Immature natural killer cell (primary cell): ENCODE measurements around the gene BLOC1S4. TPM values are rescaled to one million over a fixed set of nuclear protein-coding genes. Genes with fewer than 3 reads are reported as not detected.
"Not testable (repeated sequence)": the region's sequence is repeated elsewhere in the genome, so short reads cannot be mapped to it uniquely, and the experiment has no call there.

Experiments
- DNase-seq, 3 donors: peaks; one replicate each; pipeline ENCODE4 v3.0.0; 2022; ENCODE audit warnings: mixed read lengths in 1 of 3
- H3K27ac Mint-ChIP-seq, 6 donors: one replicate each; pipeline ENCODE4 v1.8.0; 2020; ENCODE audit warnings: mixed read lengths in 6 of 6, mild to moderate bottlenecking in 5 of 6, inconsistent platforms in 4 of 6, moderate library complexity in 3 of 6
- H3K27me3 Mint-ChIP-seq, 3 donors: one replicate each; pipeline ENCODE4 v1.8.0; 2020 to 2021; ENCODE audit warnings: low read depth in 3 of 3, mild to moderate bottlenecking in 3 of 3, mixed read lengths in 3 of 3, moderate library complexity in 3 of 3, inconsistent platforms in 1 of 3
- H3K36me3 Mint-ChIP-seq, 3 donors: one replicate each; pipeline ENCODE4 v1.8.0; 2020; ENCODE audit warnings: mixed read lengths in 3 of 3, inconsistent platforms in 2 of 3, mild to moderate bottlenecking in 2 of 3
- H3K4me1 Mint-ChIP-seq, 2 donors: one replicate each; pipeline ENCODE4 v1.8.0; 2020; ENCODE audit warnings: inconsistent platforms in 2 of 2, mild to moderate bottlenecking in 2 of 2, mixed read lengths in 2 of 2, moderate library complexity in 1 of 2
- H3K4me3 Mint-ChIP-seq, 5 donors: one replicate each; pipeline ENCODE4 v1.8.0; 2020; ENCODE audit warnings: mild to moderate bottlenecking in 5 of 5, mixed read lengths in 5 of 5, inconsistent platforms in 3 of 5, moderate library complexity in 3 of 5
- H3K9me3 Mint-ChIP-seq, 6 donors: one replicate each; pipeline ENCODE4 v1.8.0; 2020; ENCODE audit warnings: mild to moderate bottlenecking in 6 of 6, mixed read lengths in 6 of 6, inconsistent platforms in 4 of 6, moderate library complexity in 3 of 6
- polyA plus RNA-seq, 3 donors: library from polyadenylated mRNA; unstranded; fragments of 300-500 nt; fragmentation: Illumina TruSeq; gene quantifications; one replicate each; pipeline ENCODE4 v1.2.3, GENCODE V29; 2021

The BLOC1S4 gene
- polyA plus RNA-seq = 10 to 100 TPM; 53.5 to 65.8 (median 54.2) TPM

GRCh38 chr4:6716018-6716911, at the start of gene BLOC1S4:
Gene BLOC1S4 (plus strand): TSS chr4:6716174. CDS start chr4:6716210, 36 bp downstream.
- peak; percentile 92 to 94 (median 94) for DNase-seq
- Mint-ChIP-seq H3K9me3 (no peaks in the 10 kb centered on the region), H3K4me1 (peaks cover 40 to 50% of the 10 kb centered on the region in 2 donors), H3K27ac (peak within 1 kb of the TSS; percentile 92 to 98 (median 95)), H3K27me3 (peaks cover 5 to 7% (median 6%) of the 10 kb centered on the region in 3 donors), H3K4me3 (peak within 1 kb of the TSS; percentile 92 to 97 (median 95)), H3K36me3 (peaks cover 4 to 5% (median 4%) of the 10 kb centered on the region in 3 donors)

GRCh38 chr4:6668391-6668790, 47.6 kb upstream of the BLOC1S4 start:
- peaks cover 0 to 7% (median 4%) of the 10 kb centered on the region in 3 donors for H3K36me3 Mint-ChIP-seq
- no peak overlapping the region for H3K4me3 Mint-ChIP-seq
- no peak overlapping the region for H3K27ac Mint-ChIP-seq
- H3K4me1 Mint-ChIP-seq = peaks cover 4 to 8% of the 10 kb centered on the region in 2 donors
- peaks cover 5 to 10% (median 6%) of the 10 kb centered on the region in 3 donors for H3K27me3 Mint-ChIP-seq
- DNase-seq = no peak
- H3K9me3 Mint-ChIP-seq = no peaks in the 10 kb centered on the region

GRCh38 chr4:6671648-6672047, 44.3 kb upstream of the BLOC1S4 start:
- H3K27ac Mint-ChIP-seq = no peak overlapping the region

DNA sequence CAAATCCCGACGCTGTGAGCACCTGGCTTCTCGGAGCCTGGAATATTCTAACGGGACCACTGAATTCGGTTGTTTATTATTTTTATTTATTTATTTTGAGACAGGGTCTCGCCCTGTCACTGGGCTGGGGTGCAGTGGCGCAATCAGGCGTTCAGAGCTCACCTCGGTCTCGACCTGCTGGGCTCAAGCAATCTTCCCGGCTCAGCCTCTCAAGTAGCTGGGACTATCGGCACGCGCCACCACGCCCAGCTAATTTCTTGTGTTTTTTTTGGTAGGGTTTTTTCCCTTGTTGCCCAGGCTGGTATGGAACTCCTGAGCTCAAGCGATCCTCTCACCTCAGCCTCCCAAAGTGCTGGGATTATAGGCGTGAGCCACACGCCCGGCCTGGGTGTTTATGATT, 43.8 kb upstream of the BLOC1S4 start:
- no peak for DNase-seq
- peaks cover 6 to 21% (median 9%) of the 10 kb centered on the region in 3 donors for H3K36me3 Mint-ChIP-seq
- H3K4me3 Mint-ChIP-seq = no peak overlapping the region
- H3K27me3 Mint-ChIP-seq = peaks cover 14 to 22% (median 15%) of the 10 kb centered on the region in 3 donors
- H3K27ac Mint-ChIP-seq = no peak overlapping the region
- H3K4me1 Mint-ChIP-seq = peaks cover 36 to 42% of the 10 kb centered on the region in 2 donors
- no peaks in the 10 kb centered on the region for H3K9me3 Mint-ChIP-seq

More at GRCh38 chr4:6671648-6672047, 44.3 kb upstream of the BLOC1S4 start:
- no peak for DNase-seq
- H3K9me3 Mint-ChIP-seq = no peaks in the 10 kb centered on the region
- H3K4me3 Mint-ChIP-seq = peak overlapping the region in 1 of 5 donors; percentile 36
- peaks cover 4 to 18% (median 8%) of the 10 kb centered on the region in 3 donors for H3K36me3 Mint-ChIP-seq
- peaks cover 14 to 23% (median 15%) of the 10 kb centered on the region in 3 donors for H3K27me3 Mint-ChIP-seq
- peaks cover 32 to 38% of the 10 kb centered on the region in 2 donors for H3K4me1 Mint-ChIP-seq

GRCh38 chr4:6672541-6673190, 43.3 kb upstream of the BLOC1S4 start:
- DNase-seq, H3K9me3 Mint-ChIP-seq: not testable (repeated sequence)
- Mint-ChIP-seq H3K27ac (peak overlapping the region in 4 of 6 donors; percentile 97 to 99 (median 97)), H3K36me3 (peaks cover 9 to 24% (median 9%) of the 10 kb centered on the region in 3 donors), H3K27me3 (peaks cover 14 to 23% (median 15%) of the 10 kb centered on the region in 3 donors), H3K4me1 (peaks cover 42 to 48% of the 10 kb centered on the region in 2 donors), H3K4me3 (peak overlapping the region in 2 of 5 donors; percentile 97 to 100)

GRCh38 chr4:6673191-6673659, 42.7 kb upstream of the BLOC1S4 start:
- H3K9me3 Mint-ChIP-seq, DNase-seq: not testable (repeated sequence)
- peaks cover 14 to 23% (median 15%) of the 10 kb centered on the region in 3 donors for H3K27me3 Mint-ChIP-seq
- peak overlapping the region; percentile 93 to 99 (median 97) for H3K27ac Mint-ChIP-seq
- H3K4me3 Mint-ChIP-seq = peak overlapping the region; percentile 89 to 100 (median 97)
- H3K36me3 Mint-ChIP-seq = peaks cover 5 to 25% (median 10%) of the 10 kb centered on the region in 3 donors
- H3K4me1 Mint-ChIP-seq = peaks cover 45 to 50% of the 10 kb centered on the region in 2 donors

DNA sequence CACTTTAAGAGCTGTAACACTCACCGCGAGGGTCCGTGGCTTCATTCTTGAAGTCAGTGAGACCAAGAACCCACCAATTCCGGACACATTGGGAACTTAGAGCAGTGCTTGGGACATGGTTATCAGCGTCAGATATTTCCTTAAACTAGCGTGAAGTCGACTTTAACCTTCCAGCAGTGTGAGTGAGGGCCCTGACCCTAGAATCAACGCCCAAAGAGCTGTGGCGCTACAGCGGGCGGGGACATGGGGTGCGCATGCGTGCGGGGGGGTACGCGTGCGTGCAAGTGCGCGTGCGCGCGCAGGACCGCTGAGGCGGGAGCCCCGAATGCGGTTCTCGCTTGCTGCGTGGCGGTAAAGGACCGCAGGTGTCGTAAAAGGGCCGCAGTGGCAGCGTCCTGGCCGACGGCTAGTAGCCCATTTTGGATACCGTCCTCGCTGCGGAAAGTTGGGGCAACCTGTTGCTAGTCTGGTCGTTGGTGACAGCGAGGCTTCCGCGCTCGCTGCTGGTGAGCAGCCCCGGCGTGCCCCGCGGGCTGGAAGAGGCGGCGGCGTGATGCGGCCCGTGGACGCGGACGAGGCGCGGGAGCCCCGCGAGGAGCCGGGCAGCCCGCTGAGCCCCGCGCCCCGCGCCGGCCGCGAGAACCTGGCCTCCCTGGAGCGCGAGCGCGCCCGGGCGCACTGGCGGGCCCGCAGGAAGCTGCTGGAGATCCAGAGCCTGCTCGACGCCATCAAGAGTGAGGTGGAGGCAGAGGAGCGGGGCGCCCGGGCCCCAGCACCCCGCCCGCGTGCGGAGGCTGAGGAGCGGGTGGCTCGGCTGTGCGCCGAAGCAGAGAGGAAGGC, 42.1 kb upstream of the BLOC1S4 start:
- no peaks in the 10 kb centered on the region for H3K9me3 Mint-ChIP-seq
- H3K36me3 Mint-ChIP-seq = peaks cover 5 to 25% (median 10%) of the 10 kb centered on the region in 3 donors
- peaks cover 14 to 23% (median 15%) of the 10 kb centered on the region in 3 donors for H3K27me3 Mint-ChIP-seq
- peak; percentile 96 to 97 (median 96) for DNase-seq
- H3K4me3 Mint-ChIP-seq = peak overlapping the region; percentile 89 to 100 (median 97)
- H3K4me1 Mint-ChIP-seq = peaks cover 52 to 57% of the 10 kb centered on the region in 2 donors
- peak overlapping the region; percentile 93 to 99 (median 97) for H3K27ac Mint-ChIP-seq

DNA sequence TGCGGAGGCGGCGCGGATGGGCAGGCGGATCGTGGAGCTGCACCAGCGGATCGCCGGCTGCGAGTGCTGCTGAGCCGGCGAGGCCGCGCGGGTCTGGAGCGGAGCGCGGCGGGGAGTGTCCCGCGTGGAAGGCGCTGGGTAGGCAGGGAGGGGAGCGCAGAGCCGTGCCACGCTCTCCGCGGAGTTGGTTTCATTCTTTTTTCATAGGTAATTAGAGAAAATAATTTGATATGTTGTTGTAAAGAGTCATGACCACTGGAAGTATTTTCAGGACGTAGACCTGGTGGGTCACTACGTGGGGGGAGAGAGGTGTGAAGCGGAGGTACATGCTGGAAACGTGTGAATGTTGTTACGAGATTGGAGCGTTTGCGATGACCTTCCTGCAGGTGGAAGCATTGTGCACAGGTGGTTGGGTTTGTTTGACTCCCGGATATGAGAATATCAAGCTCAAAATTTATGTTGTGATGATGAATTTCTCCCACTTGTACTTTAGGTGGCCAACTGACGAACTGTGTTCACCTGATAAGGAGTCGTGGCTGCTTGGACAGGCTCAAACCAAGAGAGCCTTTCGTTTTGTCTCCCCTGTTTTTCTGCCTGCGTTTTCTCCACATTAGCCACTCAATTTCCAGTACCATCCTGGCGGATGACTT, 41.3 kb upstream of the BLOC1S4 start:
- Mint-ChIP-seq H3K36me3 (peaks cover 5 to 22% (median 10%) of the 10 kb centered on the region in 3 donors), H3K4me3 (peak overlapping the region; percentile 89 to 100 (median 97)), H3K27me3 (peaks cover 14 to 20% (median 15%) of the 10 kb centered on the region in 3 donors), H3K27ac (peak overlapping the region; percentile 93 to 99 (median 95)), H3K9me3 (no peaks in the 10 kb centered on the region), H3K4me1 (peaks cover 58 to 59% of the 10 kb centered on the region in 2 donors)
- DNase-seq = peak; percentile 62 to 69 (median 67)

- Mint-ChIP-seq H3K36me3 (peaks cover 10 to 27% (median 13%) of the 10 kb centered on the region in 3 donors), H3K9me3 (no peaks in the 10 kb centered on the region), H3K27me3 (peaks cover 14 to 20% (median 15%) of the 10 kb centered on the region in 3 donors), H3K27ac (peak overlapping the region; percentile 67 to 99 (median 90)), H3K4me1 (peaks cover 70 to 77% of the 10 kb centered on the region in 2 donors), H3K4me3 (peak overlapping the region; percentile 89 to 100 (median 97))
- DNase-seq = no peak
Observed at GRCh38 chr4:6676722-6677558, 39.0 kb upstream of the BLOC1S4 start.

- Mint-ChIP-seq H3K36me3 (peaks cover 13 to 29% (median 14%) of the 10 kb centered on the region in 3 donors), H3K4me1 (peaks cover 54 to 66% of the 10 kb centered on the region in 2 donors), H3K9me3 (no peaks in the 10 kb centered on the region), H3K4me3 (no peak overlapping the region), H3K27me3 (peaks cover 0 to 3% (median 0%) of the 10 kb centered on the region in 3 donors), H3K27ac (peak overlapping the region in 5 of 6 donors; percentile 30 to 66 (median 40))
- DNase-seq = no peak
Observed at GRCh38 chr4:6680372-6681034, 35.5 kb upstream of the BLOC1S4 start.

GRCh38 chr4:6681191-6681590, 34.8 kb upstream of the BLOC1S4 start:
- H3K9me3 Mint-ChIP-seq = no peaks in the 10 kb centered on the region
- H3K27me3 Mint-ChIP-seq = peaks cover 0 to 3% (median 0%) of the 10 kb centered on the region in 3 donors
- H3K4me1 Mint-ChIP-seq = peaks cover 52 to 65% of the 10 kb centered on the region in 2 donors
- peaks cover 13 to 28% (median 14%) of the 10 kb centered on the region in 3 donors for H3K36me3 Mint-ChIP-seq
- H3K4me3 Mint-ChIP-seq = no peak overlapping the region
- H3K27ac Mint-ChIP-seq = peak overlapping the region in 2 of 6 donors; percentile 40 to 43
- no peak for DNase-seq
